GM12878 (cell line): ENCODE data around the gene CCNG1. TPM values are rescaled to one million over a fixed set of nuclear protein-coding genes. Genes with fewer than 3 reads are reported as not detected.

ENCODE experiments used
- ATAC-seq: fragments of 200-7000 bp; cut with Tn5 transposase; 3 replicates; pipeline ENCODE4 v1.9.1; 2020; ENCODE audit warnings: mild to moderate bottlenecking, moderate library complexity
- BruUV-seq: library from RNA; stranded (reverse); fragments of 400-500 nt; replicated peaks from 2 replicates; lab custom pipeline; 2021; lab: Mats Ljungman, UMichigan
- CTCF ChIA-PET: fragments of 300-600 bp; sonication (Branson Sonifier 250); formaldehyde crosslinking; extraction: SDS; loops from one replicate; lab custom pipeline; 2021; ENCODE audit warnings: inconsistent platforms; lab: Yijun Ruan, JAX
- POLR2A ChIA-PET: fragments of 350-600 bp; formaldehyde crosslinking; extraction: SDS; loops from one replicate; lab custom pipeline; 2021; ENCODE audit warnings: inconsistent platforms; lab: Charles Lee
- RAD21 ChIA-PET: fragments of 300-600 bp; sonication (Branson Sonifier 250); formaldehyde crosslinking; loops from one replicate; lab custom pipeline; 2023; ENCODE audit warnings: antibody characterized with exemption; ENCODE audit not compliant: unreplicated experiment; lab: Charles Lee
- SMC1A ChIA-PET: fragments of 300-600 bp; sonication (Branson Sonifier 250); formaldehyde crosslinking; loops from one replicate; lab custom pipeline; 2023; ENCODE audit not compliant: unreplicated experiment, uncharacterized antibody; lab: Charles Lee
- DNase-seq: peaks from one replicate; pipeline ENCODE4 v3.0.0-alpha.2; 2011; ENCODE audit warnings: low read depth, low spot score
- FAIRE-seq: peaks from 3 replicates; lab custom pipeline; 2011; peaks lifted over from hg19 to GRCh38; lab: Jason Lieb, UNC
- H2AFZ ChIP-seq: 2 replicates; pipeline ENCODE4 v1.6.0; 2011; ENCODE audit warnings: low read depth, low read length, control low read depth; ENCODE audit not compliant: control insufficient read depth
- H3K27ac ChIP-seq: 2 replicates; pipeline ENCODE4 v1.5.1; 2011; ENCODE audit warnings: control low read depth; ENCODE audit not compliant: control insufficient read depth, insufficient read depth
- H3K27me3 ChIP-seq, 2 experiments: replicated peaks in 1 of 2; 2 replicates each; pipeline versions ENCODE4 v1.6.0 to v1.6.1; 2011; ENCODE audit warnings: low read length in 1 of 2; ENCODE audit not compliant: control insufficient read depth in 2 of 2, insufficient read depth in 2 of 2
- H3K36me3 ChIP-seq, 2 experiments: 2 replicates each; pipeline ENCODE4 v1.5.1; 2011; ENCODE audit warnings: low read length in 1 of 2; ENCODE audit not compliant: control insufficient read depth in 2 of 2, insufficient read depth in 2 of 2
- H3K4me1 ChIP-seq: 2 replicates; pipeline ENCODE4 v1.6.1; 2011; ENCODE audit warnings: mild to moderate bottlenecking, low read length, moderate library complexity, mixed read lengths; ENCODE audit not compliant: control insufficient read depth, insufficient read depth
- H3K4me2 ChIP-seq: 2 replicates; pipeline ENCODE4 v1.6.0; 2011; ENCODE audit warnings: control low read depth; ENCODE audit not compliant: control insufficient read depth, insufficient read depth
- H3K4me3 ChIP-seq: fragments of 200-600 bp; sonication (generic); 2 replicates; pipeline ENCODE4 v1.5.1; 2016
- H3K79me2 ChIP-seq: 2 replicates; pipeline ENCODE4 v1.6.0; 2011; ENCODE audit warnings: low read length; ENCODE audit not compliant: control insufficient read depth, insufficient read depth
- H3K9ac ChIP-seq: 2 replicates; pipeline ENCODE4 v1.8.0; 2011; ENCODE audit warnings: low read length, control low read depth, mixed read lengths; ENCODE audit not compliant: control insufficient read depth, insufficient read depth
- H3K9me3 ChIP-seq: replicated peaks from 3 replicates; pipeline ENCODE4 v1.5.1; 2011; ENCODE audit warnings: mild to moderate bottlenecking, low read length; ENCODE audit not compliant: control insufficient read depth, insufficient read depth
- H4K20me1 ChIP-seq: 2 replicates; pipeline ENCODE4 v1.6.0; 2011; ENCODE audit not compliant: control insufficient read depth, insufficient read depth
- ASH2L ChIP-seq: fragments of 300-600, 200-600 bp; sonication (generic); IDR thresholded peaks from 2 replicates; pipeline ENCODE4 v1.6.1; 2017; ENCODE audit warnings: low read depth, mild to moderate bottlenecking, borderline replicate concordance
- BCL11A ChIP-seq: IDR thresholded peaks from 2 replicates; pipeline ENCODE4 v1.6.1; 2011; ENCODE audit warnings: low read depth, low read length
- CHD2 ChIP-seq: IDR thresholded peaks from 2 replicates; pipeline ENCODE4 v1.6.1; 2011; ENCODE audit warnings: low read depth, low read length, improper control_type of control experiment, borderline replicate concordance
- CHD4 ChIP-seq: fragments of 200-600 bp; sonication (generic); IDR thresholded peaks from 2 replicates; pipeline ENCODE4 v1.6.1; 2016; ENCODE audit warnings: mild to moderate bottlenecking
- CUX1 ChIP-seq: IDR thresholded peaks from 2 replicates; pipeline ENCODE4 v1.6.1; 2012; ENCODE audit warnings: improper control_type of control experiment, low read depth, low read length; ENCODE audit not compliant: insufficient replicate concordance
- HDAC2 ChIP-seq: fragments of 200-600 bp; sonication (generic); IDR thresholded peaks from 2 replicates; pipeline ENCODE4 v1.6.1; 2017
- MAX ChIP-seq: IDR thresholded peaks from 2 replicates; pipeline ENCODE4 v1.6.1; 2012; ENCODE audit warnings: low read depth, low read length, improper control_type of control experiment
- MEF2A ChIP-seq: IDR thresholded peaks from 2 replicates; pipeline ENCODE4 v1.6.1; 2011; ENCODE audit warnings: low read depth, mild to moderate bottlenecking, low read length, moderate library complexity; ENCODE audit not compliant: insufficient read depth
- MXI1 ChIP-seq: fragments of 150-350 bp; IDR thresholded peaks from 2 replicates; pipeline ENCODE4 v1.6.1; 2011; ENCODE audit warnings: low read depth, mild to moderate bottlenecking, inconsistent platforms, low read length, improper control_type of control experiment
- NFIC ChIP-seq: IDR thresholded peaks from 2 replicates; pipeline ENCODE4 v1.6.1; 2012; ENCODE audit warnings: low read depth, mild to moderate bottlenecking, inconsistent platforms, low read length, moderate library complexity
- NFYB ChIP-seq: IDR thresholded peaks from 2 replicates; pipeline ENCODE4 v1.6.1; 2011; ENCODE audit warnings: low read depth, mild to moderate bottlenecking, low read length, improper control_type of control experiment, moderate library complexity; ENCODE audit not compliant: insufficient read depth
- NR2F1 ChIP-seq: fragments of 450-650 bp; conservative IDR thresholded peaks from 2 replicates; pipeline ENCODE4 v1.6.1; 2017; ENCODE audit warnings: mild to moderate bottlenecking
- PAX8 ChIP-seq: fragments of 450-650 bp; IDR thresholded peaks from 2 replicates; pipeline ENCODE4 v1.6.1; 2017; ENCODE audit warnings: mild to moderate bottlenecking, moderate library complexity
- RCOR1 ChIP-seq: conservative IDR thresholded peaks from 2 replicates; pipeline ENCODE4 v1.6.1; 2012; ENCODE audit warnings: low read depth, low read length, improper control_type of control experiment
- REST ChIP-seq: IDR thresholded peaks from 2 replicates; pipeline ENCODE4 v1.6.1; 2012; ENCODE audit warnings: mild to moderate bottlenecking, low read depth, low read length
- SREBF2 ChIP-seq: IDR thresholded peaks from 2 replicates; pipeline ENCODE4 v1.6.1; 2012; ENCODE audit warnings: mild to moderate bottlenecking, low read length
- SUPT20H ChIP-seq: IDR thresholded peaks from 2 replicates; pipeline ENCODE4 v1.6.1; 2011; ENCODE audit warnings: low read depth, mild to moderate bottlenecking, low read length, moderate library complexity, borderline replicate concordance; ENCODE audit not compliant: control insufficient read depth
- TAF1 ChIP-seq: IDR thresholded peaks from 2 replicates; pipeline ENCODE4 v1.6.1; 2011; ENCODE audit warnings: mild to moderate bottlenecking, low read depth, low read length, borderline replicate concordance
- WGBS: methylation state at CpG from one replicate; pipeline ENCODE4 v1.1.6; 2016; ENCODE audit warnings: low lambda C conversion rate; ENCODE audit not compliant: insufficient replicate concordance, insufficient coverage; ENCODE audit errors: missing lambda C conversion rate; 5-methylcytosine and 5-hydroxymethylcytosine counted together
- in situ Hi-C: fragments of 300-500 bp; cut with MboI; formaldehyde crosslinking; loops from 9 replicates; pipeline ENCODE4 v1.14.3; 2018; ENCODE audit warnings: mixed read lengths
- intact Hi-C: fragments of 100-400 bp; cut with micrococcal nuclease; formaldehyde crosslinking; loops from one replicate; pipeline ENCODE4 v1.14.2; 2022; ENCODE audit not compliant: unreplicated experiment
- polyA plus RNA-seq, 11 experiments: library from polyadenylated mRNA; depleted of rRNA in 4 of 11; unstranded in 6 of 11; stranded (reverse) in 5 of 11; fragments of >200 nt; fragmentation: Nextera tagmentation in 4 of 11; fragmentation: Illumina TruSeq in 1 of 11; extraction: Ambion mirVana in 4 of 11; extraction: Trizol in 1 of 11; gene quantifications; 1 replicate in 1 of 11; 2 replicates in 10 of 11; pipeline versions ENCODE4 v1.2.1 to v1.2.3, GENCODE V29; 2011 to 2016; ENCODE audit warnings: inconsistent platforms in 2 of 11, missing spikeins in 2 of 11, low read depth in 1 of 11
- total RNA-seq, 4 experiments: library from RNA; depleted of rRNA in 3 of 4; stranded (reverse); fragments of >200 nt in 3 of 4; fragmentation: Illumina TruSeq in 1 of 4; extraction: Trizol in 1 of 4; gene quantifications; 2 replicates each; pipeline versions ENCODE4 v1.2.1 to v1.2.3, GENCODE V29; 2013 to 2021

CCNG1 gene
- total and polyA plus RNA-seq, 10 of the 15 experiments (the other 5 are each of a cell fraction or from before 2014, with no cell fraction given): 90.1 to 274 (median 200) TPM

GRCh38 chr5:163436515-163436914, 880 bp upstream of the CCNG1 start:
- 0% methylated on average over 4 of the region's 4 CpGs for WGBS
- Histone ChIP-seq H2AFZ (peak overlapping the region; percentile 87), H3K4me2 (peak overlapping the region; percentile 80), H3K4me3 (peak overlapping the region; percentile 27), H3K9ac (peak overlapping the region; percentile 63), H3K27ac (peak overlapping the region; percentile 73; the same call in 1 of the 2 replicates), H3K27me3 (no peaks in the 10 kb centered on the region), H3K36me3 (no peaks in the 10 kb centered on the region), H4K20me1 (no peaks in the 10 kb centered on the region), H3K9me3 (no peaks in the 10 kb centered on the region), H3K79me2 (peaks cover 36% of the 10 kb centered on the region), H3K4me1 (no peaks in the 10 kb centered on the region; the same call in 1 of the 2 replicates)
- no TSS peak for BruUV-seq
- DNase-seq (no peak), FAIRE-seq (no peak), ATAC-seq (no peak)
- in situ Hi-C loops: loop anchor here (5.0 kb wide), 1 partner anchor 344 kb away; no protein-coding TSS in a partner anchor
- ChIA-PET POLR2A (no interaction called here), SMC1A (no interaction called here), RAD21 (no interaction called here), CTCF (no interaction called here)
- intact Hi-C loops: no loop called here
- TF ChIP-seq CUX1 (no peak), CHD2 (no peak), MXI1 (no peak), NFYB (no peak), NR2F1 (no peak), MEF2A (no peak), ASH2L (no peak), MAX (no peak), NFIC (no peak), REST (no peak), TAF1 (no peak), SUPT20H (no peak), HDAC2 (no peak), PAX8 (no peak), CHD4 (no peak), SREBF2 (no peak), BCL11A (no peak), RCOR1 (no peak)
